ENCODE results near the gene MBD4. TPM values are rescaled to one million over a fixed set of nuclear protein-coding genes. Genes with fewer than 3 reads are reported as not detected.
A peak's percentile ranks its signal among the peaks of the same experiment; 100 is the strongest.
"Not testable (repeated sequence)": the region's sequence is repeated elsewhere in the genome, so short reads cannot be mapped to it uniquely, and the experiment has no call there.

The MBD4 gene
- total and polyA plus RNA-seq, 10 donors = 40.0 to 72.6 (median 55.2) TPM

- intact Hi-C loops (cut with DNase I; ENCODE audit: low total_unique reads) = no loop called here
- Histone ChIP-seq H3K36me3 (peaks cover 0 to 29% (median 8%) of the 10 kb centered on the region in 6 donors), H3K4me3 (peak overlapping the region; percentile 83 to 95 (median 92)), H3K9me3 (no peaks in the 10 kb centered on the region), H3K27ac (peak overlapping the region; percentile 85 to 96 (median 94)), H3K4me1 (peaks cover 15 to 53% (median 29%) of the 10 kb centered on the region in 6 donors), H3K27me3 (replicated peaks in 1 of 7) (no peaks in the 10 kb centered on the region)
- DNase-seq = peak; percentile 88
- WGBS, 5 donors = 0 to 1% (median 0%) methylated on average over 25 of the region's 25 CpGs
- TF ChIP-seq POLR2A (IDR thresholded peaks at IDR 0.05) (no peak), POLR2AphosphoS5 (IDR thresholded peaks at IDR 0.05) (peak in 2 of 3 donors; percentile 38 to 66)
- TF ChIP-seq, protein P1, sequence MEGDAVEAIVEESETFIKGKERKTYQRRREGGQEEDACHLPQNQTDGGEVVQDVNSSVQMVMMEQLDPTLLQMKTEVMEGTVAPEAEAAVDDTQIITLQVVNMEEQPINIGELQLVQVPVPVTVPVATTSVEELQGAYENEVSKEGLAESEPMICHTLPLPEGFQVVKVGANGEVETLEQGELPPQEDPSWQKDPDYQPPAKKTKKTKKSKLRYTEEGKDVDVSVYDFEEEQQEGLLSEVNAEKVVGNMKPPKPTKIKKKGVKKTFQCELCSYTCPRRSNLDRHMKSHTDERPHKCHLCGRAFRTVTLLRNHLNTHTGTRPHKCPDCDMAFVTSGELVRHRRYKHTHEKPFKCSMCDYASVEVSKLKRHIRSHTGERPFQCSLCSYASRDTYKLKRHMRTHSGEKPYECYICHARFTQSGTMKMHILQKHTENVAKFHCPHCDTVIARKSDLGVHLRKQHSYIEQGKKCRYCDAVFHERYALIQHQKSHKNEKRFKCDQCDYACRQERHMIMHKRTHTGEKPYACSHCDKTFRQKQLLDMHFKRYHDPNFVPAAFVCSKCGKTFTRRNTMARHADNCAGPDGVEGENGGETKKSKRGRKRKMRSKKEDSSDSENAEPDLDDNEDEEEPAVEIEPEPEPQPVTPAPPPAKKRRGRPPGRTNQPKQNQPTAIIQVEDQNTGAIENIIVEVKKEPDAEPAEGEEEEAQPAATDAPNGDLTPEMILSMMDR (IDR thresholded peaks at IDR 0.05 in 8 of 11, conservative IDR thresholded peaks at IDR 0.05 in 3 of 11) = peak; percentile 51 to 91 (median 83)
These were observed 40.4 kb downstream of the MBD4 start for GRCh38 chr3:129399145-129399894.

- peak; percentile 84 for DNase-seq
- Histone ChIP-seq H3K27me3 (replicated peaks in 1 of 7) (no peaks in the 10 kb centered on the region), H3K4me1 (peaks cover 15 to 53% (median 29%) of the 10 kb centered on the region in 6 donors), H3K36me3 (peaks cover 0 to 34% (median 12%) of the 10 kb centered on the region in 6 donors), H3K27ac (peak overlapping the region; percentile 85 to 96 (median 94)), H3K9me3 (no peaks in the 10 kb centered on the region), H3K4me3 (peak overlapping the region; percentile 83 to 95 (median 92))
- intact Hi-C loops (cut with DNase I; ENCODE audit: low total_unique reads) = no loop called here
- TF ChIP-seq POLR2AphosphoS5 (IDR thresholded peaks at IDR 0.05) (no peak), POLR2A (IDR thresholded peaks at IDR 0.05) (no peak)
- TF ChIP-seq, protein P1 (IDR thresholded peaks at IDR 0.05 in 8 of 11, conservative IDR thresholded peaks at IDR 0.05 in 3 of 11) = no peak
- WGBS, 5 donors = 1% methylated on average over 18 of the region's 18 CpGs
These were observed 41.0 kb downstream of the MBD4 start for GRCh38 chr3:129398803-129399144.

- 80 to 95% (median 91%) methylated on average over 5 to 14 of the region's 17 CpGs for WGBS, 5 donors
- DNase-seq; H3K27ac ChIP-seq; H3K4me3 ChIP-seq; H3K27me3 ChIP-seq (replicated peaks in 1 of 7); intact Hi-C loops (cut with DNase I; ENCODE audit: low total_unique reads); H3K9me3 ChIP-seq: not testable (repeated sequence)
- Histone ChIP-seq H3K4me1 (peaks cover 15 to 48% (median 25%) of the 10 kb centered on the region in 6 donors), H3K36me3 (peaks cover 0 to 82% (median 52%) of the 10 kb centered on the region in 6 donors)
These were observed 45.8 kb downstream of the MBD4 start for GRCh38 chr3:129393760-129394564.

- whole genome bisulfite sequencing, 5 donors = 68 to 88% (median 87%) methylated on average over 6 of the region's 6 CpGs
- H3K27ac ChIP-seq = no peak overlapping the region
- TF ChIP-seq POLR2AphosphoS5 (IDR thresholded peaks at IDR 0.05) (no peak), POLR2A (IDR thresholded peaks at IDR 0.05) (no peak)
- TF ChIP-seq, protein P1 (IDR thresholded peaks at IDR 0.05 in 8 of 11, conservative IDR thresholded peaks at IDR 0.05 in 3 of 11) = no peak
- peaks cover 10 to 41% (median 20%) of the 10 kb centered on the region in 6 donors for H3K4me1 ChIP-seq
- H3K36me3 ChIP-seq = peaks cover 0 to 89% (median 54%) of the 10 kb centered on the region in 6 donors
- H3K9me3 ChIP-seq = no peaks in the 10 kb centered on the region
- H3K27me3 ChIP-seq (replicated peaks in 1 of 7) = no peaks in the 10 kb centered on the region
- H3K4me3 ChIP-seq = no peak overlapping the region
- intact Hi-C loops (cut with DNase I; ENCODE audit: low total_unique reads) = no loop called here
- DNase-seq = no peak
These were observed 46.5 kb downstream of the MBD4 start for GRCh38 chr3:129393271-129393670.

GRCh38 chr3:129392106-129392887, 47.5 kb downstream of the MBD4 start:
- H3K4me3 ChIP-seq; H3K27ac ChIP-seq; DNase-seq; H3K27me3 ChIP-seq (replicated peaks in 1 of 7); H3K9me3 ChIP-seq; intact Hi-C loops (cut with DNase I; ENCODE audit: low total_unique reads): not testable (repeated sequence)
- H3K4me1 ChIP-seq = peaks cover under 1 to 32% (median 11%) of the 10 kb centered on the region in 6 donors
- 88 to 93% (median 89%) methylated on average over 8 of the region's 8 CpGs for WGBS, 5 donors
- peaks cover 0 to 97% (median 63%) of the 10 kb centered on the region in 6 donors for H3K36me3 ChIP-seq

DNA sequence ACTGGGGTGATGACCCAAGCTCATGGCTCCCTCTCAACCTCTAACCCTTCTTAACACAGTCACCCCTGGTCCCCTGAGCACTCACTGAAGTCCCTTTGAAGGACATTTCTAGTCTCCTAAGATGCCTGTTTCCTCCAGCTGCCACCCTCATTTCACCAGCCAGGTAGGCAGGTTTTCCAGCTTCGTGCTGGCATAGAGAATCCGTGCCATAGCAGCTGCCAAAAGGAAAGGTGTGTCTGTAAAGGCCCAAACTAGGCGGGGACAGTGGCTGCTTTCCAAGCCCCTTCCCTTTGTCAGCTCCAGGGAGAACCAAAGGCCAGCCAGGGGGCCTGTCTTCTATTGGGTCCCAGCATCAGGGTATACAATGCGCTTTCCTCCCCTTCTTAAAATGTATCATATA, 48.2 kb downstream of the MBD4 start:
- intact Hi-C loops (cut with DNase I; ENCODE audit: low total_unique reads); H3K27me3 ChIP-seq (replicated peaks in 1 of 7); DNase-seq; H3K27ac ChIP-seq; H3K4me3 ChIP-seq; H3K9me3 ChIP-seq: not testable (repeated sequence)
- WGBS, 5 donors = 76 to 99% (median 83%) methylated on average over 3 to 4 of the region's 4 CpGs
- peaks cover 0 to 97% (median 66%) of the 10 kb centered on the region in 6 donors for H3K36me3 ChIP-seq
- H3K4me1 ChIP-seq = peaks cover 0 to 24% (median 6%) of the 10 kb centered on the region in 6 donors
